HCT116 (cell line): ENCODE results near the gene MIEF1. TPM values are rescaled to one million over a fixed set of nuclear protein-coding genes. Genes with fewer than 3 reads are reported as not detected.

Experiments used
- ATAC-seq: fragments of 200-7000 bp; cut with Tn5 transposase; 2 replicates; pipeline ENCODE4 v1.9.1; 2020; ENCODE audit warnings: mild to moderate bottlenecking, moderate library complexity
- BruUV-seq: library from RNA; stranded (reverse); fragments of 400-500 nt; replicated peaks from 2 replicates; lab custom pipeline; 2021; lab: Mats Ljungman, UMichigan
- CTCF ChIA-PET: fragments of 300-600 bp; sonication (Branson Sonifier 250); formaldehyde crosslinking; loops from one replicate; lab custom pipeline; 2021; ENCODE audit warnings: antibody characterized with exemption; lab: Charles Lee
- POLR2A ChIA-PET: fragments of 300-600, 350-600 bp; sonication (Branson Sonifier 250); formaldehyde crosslinking; loops from one replicate; lab custom pipeline; 2021; ENCODE audit warnings: antibody characterized with exemption; lab: Charles Lee
- RAD21 ChIA-PET, 2 experiments: fragments of 300-600 bp; sonication (Branson Sonifier 250); formaldehyde crosslinking; loops; one replicate each; lab custom pipeline; 2023; ENCODE audit warnings: low total read pairs in 2 of 2; ENCODE audit not compliant: uncharacterized antibody in 2 of 2, unreplicated experiment in 2 of 2, low non-redundant PET in 1 of 2; lab: Charles Lee
- DNase-seq: peaks from one replicate; pipeline ENCODE4 v3.0.0-alpha.2; 2010; ENCODE audit warnings: low read depth, low spot score
- H2AFZ ChIP-seq: fragments of 200-600 bp; shearing (Covaris generic), sonication (generic); 2 replicates; pipeline ENCODE4 v1.6.1; 2017; ENCODE audit warnings: low read depth, mixed run types, mixed read lengths, antibody characterized with exemption, low read length; ENCODE audit not compliant: poor library complexity, severe bottlenecking
- H3K27ac ChIP-seq: 2 replicates; pipeline ENCODE4 v1.5.1; 2012; ENCODE audit warnings: low read depth, low read length
- H3K27me3 ChIP-seq: fragments of 200-600 bp; sonication (generic); 2 replicates; pipeline ENCODE4 v1.6.1; 2016; ENCODE audit warnings: mixed run types, low read length, mixed read lengths; ENCODE audit not compliant: insufficient read depth
- H3K36me3 ChIP-seq, 2 experiments: fragments of 200-500 bp in 1 of 2; fragments of 200-600 bp in 1 of 2; sonication (Bioruptor generic) in 1 of 2; sonication (generic) in 1 of 2; 2 replicates each; pipeline versions ENCODE4 v1.5.1 to v1.6.1; 2014 to 2016; ENCODE audit warnings: low read length in 2 of 2, inconsistent platforms in 1 of 2, mixed read lengths in 1 of 2, mixed run types in 1 of 2; ENCODE audit not compliant: insufficient read depth in 2 of 2, control insufficient read depth in 1 of 2
- H3K4me1 ChIP-seq, 2 experiments: fragments of 200-600 bp in 1 of 2; sonication (generic) in 1 of 2; 2 replicates each; pipeline versions ENCODE4 v1.5.1 to v1.6.1; 2012 to 2017; ENCODE audit warnings: low read length in 2 of 2, inconsistent platforms in 1 of 2, mild to moderate bottlenecking in 1 of 2, mixed read lengths in 1 of 2, mixed run types in 1 of 2, moderate library complexity in 1 of 2; ENCODE audit not compliant: insufficient read depth in 2 of 2, control insufficient read depth in 1 of 2
- H3K4me2 ChIP-seq: fragments of 200-600 bp; sonication (generic); 2 replicates; pipeline ENCODE4 v1.6.1; 2017; ENCODE audit warnings: mixed run types, low read length, mixed read lengths
- H3K4me3 ChIP-seq, 2 experiments: fragments of 200-600 bp in 1 of 2; sonication (generic) in 1 of 2; replicated peaks in 1 of 2; 2 replicates each; pipeline ENCODE4 v1.5.1; 2011 to 2016; ENCODE audit warnings: low read length in 2 of 2, control low read depth in 1 of 2, low read depth in 1 of 2, mild to moderate bottlenecking in 1 of 2, mixed read lengths in 1 of 2, mixed run types in 1 of 2
- H3K79me2 ChIP-seq: fragments of 200-600 bp; sonication (generic); 2 replicates; pipeline ENCODE4 v1.6.1; 2017; ENCODE audit warnings: mild to moderate bottlenecking, mixed run types, low read length, moderate library complexity, mixed read lengths; ENCODE audit not compliant: insufficient read depth
- H3K9ac ChIP-seq: fragments of 200-600 bp; sonication (generic); 2 replicates; pipeline ENCODE4 v1.6.1; 2016; ENCODE audit warnings: low read length, mixed read lengths
- H3K9me2 ChIP-seq: fragments of 200-600 bp; sonication (generic), shearing (Covaris generic); 2 replicates; pipeline ENCODE4 v1.6.1; 2017; ENCODE audit warnings: mixed run types, mild to moderate bottlenecking, moderate library complexity; ENCODE audit not compliant: insufficient read depth
- H3K9me3 ChIP-seq, 2 experiments: fragments of 200-500 bp in 1 of 2; fragments of 200-600 bp in 1 of 2; sonication (Bioruptor generic) in 1 of 2; sonication (generic) in 1 of 2; 2 replicates each; pipeline ENCODE4 v1.6.1; 2014 to 2017; ENCODE audit warnings: low read length in 2 of 2, mixed read lengths in 2 of 2, inconsistent platforms in 1 of 2, low read depth in 1 of 2, mild to moderate bottlenecking in 1 of 2, mixed run types in 1 of 2, moderate library complexity in 1 of 2; ENCODE audit not compliant: control insufficient read depth in 1 of 2, insufficient read depth in 1 of 2
- H4K20me1 ChIP-seq: fragments of 200-600 bp; sonication (generic), shearing (Covaris generic); 2 replicates; pipeline ENCODE4 v1.6.1; 2017; ENCODE audit warnings: mixed run types, mild to moderate bottlenecking, moderate library complexity; ENCODE audit not compliant: insufficient read depth
- ELF1 ChIP-seq: IDR thresholded peaks from 2 replicates; pipeline ENCODE4 v1.6.1; 2012; ENCODE audit warnings: low read depth, borderline replicate concordance
- EZH2 ChIP-seq: fragments of 200-600 bp; sonication (generic); IDR thresholded peaks from 2 replicates; pipeline ENCODE4 v1.6.1; 2017; ENCODE audit warnings: antibody characterized with exemption, mixed run types
- SIN3A ChIP-seq: IDR thresholded peaks from 2 replicates; pipeline ENCODE4 v1.6.1; 2012; ENCODE audit warnings: low read depth
- SP1 ChIP-seq: IDR thresholded peaks from 2 replicates; pipeline ENCODE4 v1.6.1; 2012; ENCODE audit warnings: low read depth
- SRF ChIP-seq: IDR thresholded peaks from 2 replicates; pipeline ENCODE4 v1.6.1; 2012; ENCODE audit warnings: low read depth
- intact Hi-C: fragments of 100-400 bp; cut with micrococcal nuclease; formaldehyde crosslinking; loops from 2 replicates; pipeline ENCODE4 v1.10.0; 2022
- total RNA-seq: library from RNA; stranded (reverse); gene quantifications from one replicate; pipeline ENCODE4 v1.2.1, GENCODE V29; 2021; ENCODE audit not compliant: unreplicated experiment
- TF ChIP-seq, protein P1 (sequence below): IDR thresholded peaks from 2 replicates; pipeline ENCODE4 v1.6.1; 2011; ENCODE audit warnings: mild to moderate bottlenecking, low read length, moderate library complexity; ENCODE audit not compliant: insufficient replicate concordance; ENCODE audit errors: extremely low read depth
- TF ChIP-seq, protein P2 (sequence below): IDR thresholded peaks from 2 replicates; pipeline ENCODE4 v1.6.1; 2012
- TF ChIP-seq, protein P3 (sequence below): IDR thresholded peaks from 2 replicates; pipeline ENCODE4 v1.6.1; 2012

MIEF1 gene
- total RNA-seq, 1 experiment from 2014 or later, result 42.8 TPM

DNA sequence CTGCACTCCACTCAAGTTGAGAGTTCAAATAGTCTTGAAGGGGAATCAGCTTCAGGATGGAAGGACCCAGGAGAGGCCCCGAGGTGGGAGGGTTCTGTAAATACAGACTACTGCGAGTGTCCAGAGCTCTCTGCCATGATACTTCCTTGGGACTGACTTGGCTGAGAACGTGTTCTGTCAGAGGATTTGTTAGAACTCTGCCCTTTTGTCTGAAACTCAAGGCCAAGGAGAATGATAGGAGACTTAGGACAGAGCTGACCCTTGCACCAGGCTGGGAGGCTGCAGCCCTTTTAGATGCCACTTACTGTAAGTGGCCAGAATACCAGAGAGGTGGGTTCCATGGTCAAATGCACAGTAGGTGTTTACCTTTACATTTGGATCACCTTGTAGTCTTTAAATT is 15.4 kb downstream of the MIEF1 start (continued):
- TF ChIP-seq, protein P1, sequence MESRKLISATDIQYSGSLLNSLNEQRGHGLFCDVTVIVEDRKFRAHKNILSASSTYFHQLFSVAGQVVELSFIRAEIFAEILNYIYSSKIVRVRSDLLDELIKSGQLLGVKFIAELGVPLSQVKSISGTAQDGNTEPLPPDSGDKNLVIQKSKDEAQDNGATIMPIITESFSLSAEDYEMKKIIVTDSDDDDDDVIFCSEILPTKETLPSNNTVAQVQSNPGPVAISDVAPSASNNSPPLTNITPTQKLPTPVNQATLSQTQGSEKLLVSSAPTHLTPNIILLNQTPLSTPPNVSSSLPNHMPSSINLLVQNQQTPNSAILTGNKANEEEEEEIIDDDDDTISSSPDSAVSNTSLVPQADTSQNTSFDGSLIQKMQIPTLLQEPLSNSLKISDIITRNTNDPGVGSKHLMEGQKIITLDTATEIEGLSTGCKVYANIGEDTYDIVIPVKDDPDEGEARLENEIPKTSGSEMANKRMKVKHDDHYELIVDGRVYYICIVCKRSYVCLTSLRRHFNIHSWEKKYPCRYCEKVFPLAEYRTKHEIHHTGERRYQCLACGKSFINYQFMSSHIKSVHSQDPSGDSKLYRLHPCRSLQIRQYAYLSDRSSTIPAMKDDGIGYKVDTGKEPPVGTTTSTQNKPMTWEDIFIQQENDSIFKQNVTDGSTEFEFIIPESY, result no peak
- TF ChIP-seq SIN3A, result no peak
- TF ChIP-seq EZH2, result no peak
- TF ChIP-seq SP1, result no peak
- no peak for TF ChIP-seq SRF
- TF ChIP-seq ELF1, result no peak
- TF ChIP-seq, all 23 proteins: peak for 0

DNA sequence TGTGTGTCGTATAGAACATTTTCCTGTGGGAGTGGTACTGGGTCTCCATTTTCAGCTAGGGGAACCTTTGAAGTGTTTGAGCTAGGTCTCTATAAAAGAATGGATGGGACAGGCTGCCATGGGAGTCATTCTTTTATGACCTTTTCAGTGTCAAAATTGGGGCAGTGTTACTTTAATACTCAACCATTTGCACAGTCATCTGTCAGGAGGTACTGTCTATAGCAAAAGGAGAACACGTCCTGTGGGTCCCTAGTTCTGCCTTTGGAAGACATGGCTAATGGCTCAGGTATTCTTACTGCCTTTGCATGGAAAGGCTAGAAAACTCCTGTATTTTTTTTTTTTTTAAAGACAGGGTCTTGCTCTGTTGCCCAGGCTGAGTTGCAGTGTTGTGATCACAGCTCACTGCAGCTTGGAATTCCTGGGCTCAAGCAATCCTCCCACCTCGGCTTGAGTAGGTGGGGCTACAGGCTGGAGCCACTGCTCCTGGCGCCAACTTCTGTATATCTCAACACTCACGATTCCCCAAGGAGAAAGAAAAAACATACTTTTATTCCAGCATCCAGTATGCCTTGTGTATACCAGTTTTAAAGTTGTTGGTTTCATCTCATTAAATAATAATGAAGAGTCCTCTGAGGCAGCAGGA is 16.2 kb downstream of the MIEF1 start:
- Histone ChIP-seq H3K79me2 (peaks cover 75% of the 10 kb centered on the region), H3K9me3 (no peaks in the 10 kb centered on the region), H3K4me2 (peak overlapping the region; percentile 75), H3K27me3 (no peaks in the 10 kb centered on the region), H2AFZ (no peak overlapping the region), H4K20me1 (peaks cover 25% of the 10 kb centered on the region; the same call in 1 of the 2 replicates), H3K9me2 (no peaks in the 10 kb centered on the region), H3K4me1 (peaks cover 17 to 38% of the 10 kb centered on the region in 2 experiments), H3K36me3 (peaks cover 43 to 63% of the 10 kb centered on the region in 2 experiments), H3K27ac (peak overlapping the region; percentile 99), H3K4me3 (peak overlapping the region; percentile 85 to 92), H3K9ac (peak overlapping the region; percentile 96)
- ChIA-PET CTCF (interaction anchor here (1.1 to 1.2 kb wide), 2 partner anchors 11 to 16 kb away, joined by 4 to 6 read pairs; partner anchors contain the start of gene MIEF1), RAD21 (interaction anchor here in 1 of 2 experiments (0.9 kb wide), 1 partner anchor 26 kb away, joined by 5 read pairs; no protein-coding TSS in a partner anchor), POLR2A (interaction anchor here (1.6 kb wide), 1 partner anchor 11 kb away, joined by 5 read pairs; no protein-coding TSS in a partner anchor)
- DNase-seq, result no peak
- intact Hi-C loops, result no loop called here
- BruUV-seq, result no TSS peak
- TF ChIP-seq SP1 (peak; percentile 17; the same call in 1 of the 2 replicates), SIN3A (0 out of 2 replicates have a peak, but pooled peaks have one; percentile 29)
- TF ChIP-seq, protein P2, sequence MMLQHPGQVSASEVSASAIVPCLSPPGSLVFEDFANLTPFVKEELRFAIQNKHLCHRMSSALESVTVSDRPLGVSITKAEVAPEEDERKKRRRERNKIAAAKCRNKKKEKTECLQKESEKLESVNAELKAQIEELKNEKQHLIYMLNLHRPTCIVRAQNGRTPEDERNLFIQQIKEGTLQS, result no peak
- TF ChIP-seq, protein P3, sequence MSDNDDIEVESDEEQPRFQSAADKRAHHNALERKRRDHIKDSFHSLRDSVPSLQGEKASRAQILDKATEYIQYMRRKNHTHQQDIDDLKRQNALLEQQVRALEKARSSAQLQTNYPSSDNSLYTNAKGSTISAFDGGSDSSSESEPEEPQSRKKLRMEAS, result 0 out of 2 replicates have a peak, but pooled peaks have one; percentile 19
- ATAC-seq, result no peak
